Peyer's patch (tissue), 4 donors: ENCODE data around the gene PHACTR1.

Source experiments
- CTCF ChIP-seq, 6 experiments: fragments of 450-650 bp in 4 of 6; fragments of 200-600 bp in 2 of 6; sonication (generic) in 1 of 6; IDR thresholded peaks; one replicate each; pipeline ENCODE4 v1.5.1; 2017 to 2019; ENCODE audit warnings: antibody characterized with exemption in 6 of 6, mild to moderate bottlenecking in 3 of 6, moderate library complexity in 1 of 6
- POLR2A ChIP-seq, 2 donors: fragments of 450-650 bp; IDR thresholded peaks; one replicate each; pipeline ENCODE4 v1.5.1; 2017; ENCODE audit warnings: antibody characterized with exemption in 2 of 2, mild to moderate bottlenecking in 2 of 2, moderate library complexity in 2 of 2

- TF ChIP-seq POLR2A (IDR thresholded peaks at IDR 0.05) (no peak), CTCF (IDR thresholded peaks at IDR 0.05) (no peak)
Observed at GRCh38 chr6:12753036-12753435, 36.5 kb downstream of the PHACTR1 start.
